ENCODE measurements around the gene RAB9A.

The RAB9A gene

GRCh38 chrX:13693341-13693961 lies 4.5 kb downstream of the RAB9A start:
- Mint-ChIP-seq H3K4me1 (peaks cover 52% of the 10 kb centered on the region), H3K27ac (no peak overlapping the region), H3K36me3 (ENCODE audit: low read depth) (peaks cover 15% of the 10 kb centered on the region), H3K9me3 (peaks cover 23% of the 10 kb centered on the region), H3K4me3 (no peak overlapping the region), H3K27me3 (ENCODE audit: low read depth, poor library complexity) (no peaks in the 10 kb centered on the region)
- TF ChIP-seq CTCF (IDR thresholded peaks at IDR 0.05), result no peak
- DNase-seq, result no peak

- no peak overlapping the region for H3K4me3 Mint-ChIP-seq
- peaks cover 24% of the 10 kb centered on the region for H3K9me3 Mint-ChIP-seq
Measured at GRCh38 chrX:13694359-13694758, 5.4 kb downstream of the RAB9A start.

GRCh38 chrX:13694983-13695382 lies 6.1 kb downstream of the RAB9A start:
- no peak for DNase-seq
- H3K27ac Mint-ChIP-seq, result no peak overlapping the region
- peaks cover 49% of the 10 kb centered on the region for H3K4me1 Mint-ChIP-seq
- peaks cover 20% of the 10 kb centered on the region for H3K36me3 Mint-ChIP-seq (ENCODE audit: low read depth)
- TF ChIP-seq CTCF (IDR thresholded peaks at IDR 0.05), result no peak
- H3K9me3 Mint-ChIP-seq, result peaks cover 26% of the 10 kb centered on the region
- no peak overlapping the region for H3K4me3 Mint-ChIP-seq
- no peaks in the 10 kb centered on the region for H3K27me3 Mint-ChIP-seq (ENCODE audit: low read depth, poor library complexity)

More at GRCh38 chrX:13694359-13694758, 5.4 kb downstream of the RAB9A start:
- no peak for TF ChIP-seq CTCF (IDR thresholded peaks at IDR 0.05)
- no peak overlapping the region for H3K27ac Mint-ChIP-seq
- no peaks in the 10 kb centered on the region for H3K27me3 Mint-ChIP-seq (ENCODE audit: low read depth, poor library complexity)
- DNase-seq, result no peak
- peaks cover 18% of the 10 kb centered on the region for H3K36me3 Mint-ChIP-seq (ENCODE audit: low read depth)
- H3K4me1 Mint-ChIP-seq, result peaks cover 49% of the 10 kb centered on the region

- H3K4me3 Mint-ChIP-seq, result no peak overlapping the region
- peaks cover 22% of the 10 kb centered on the region for H3K36me3 Mint-ChIP-seq (ENCODE audit: low read depth)
- H3K27ac Mint-ChIP-seq, result no peak overlapping the region
- no peak for DNase-seq
- peaks cover 23% of the 10 kb centered on the region for H3K9me3 Mint-ChIP-seq
- no peak for TF ChIP-seq CTCF (IDR thresholded peaks at IDR 0.05)
- no peaks in the 10 kb centered on the region for H3K27me3 Mint-ChIP-seq (ENCODE audit: low read depth, poor library complexity)
- peaks cover 43% of the 10 kb centered on the region for H3K4me1 Mint-ChIP-seq
Measured at GRCh38 chrX:13695601-13696115, 6.7 kb downstream of the RAB9A start.

GRCh38 chrX:13697455-13697854 lies 8.5 kb downstream of the RAB9A start:
- no peak for DNase-seq
- Mint-ChIP-seq H3K9me3 (peaks cover 27% of the 10 kb centered on the region), H3K36me3 (ENCODE audit: low read depth) (peaks cover 25% of the 10 kb centered on the region), H3K27me3 (ENCODE audit: low read depth, poor library complexity) (no peaks in the 10 kb centered on the region), H3K4me3 (no peak overlapping the region), H3K4me1 (peaks cover 33% of the 10 kb centered on the region), H3K27ac (no peak overlapping the region)
- TF ChIP-seq CTCF (IDR thresholded peaks at IDR 0.05), result no peak

GRCh38 chrX:13697976-13698375 lies 9.0 kb downstream of the RAB9A start:
- Mint-ChIP-seq H3K27ac (no peak overlapping the region), H3K27me3 (ENCODE audit: low read depth, poor library complexity) (no peaks in the 10 kb centered on the region), H3K4me1 (peaks cover 28% of the 10 kb centered on the region), H3K9me3 (peaks cover 27% of the 10 kb centered on the region), H3K36me3 (ENCODE audit: low read depth) (peaks cover 25% of the 10 kb centered on the region), H3K4me3 (no peak overlapping the region)
- DNase-seq, result no peak
- no peak for TF ChIP-seq CTCF (IDR thresholded peaks at IDR 0.05)

Data from nephron progenitor cell (in vitro differentiated cells).